K562 (cell line): ENCODE measurements around the gene CTPS1. TPM values are rescaled to one million over a fixed set of nuclear protein-coding genes. Genes with fewer than 3 reads are reported as not detected.
A peak's percentile ranks its signal among the peaks of the same experiment; 100 is the strongest.

ENCODE experiments used
- ASH1L ChIP-seq: fragments of 450-650 bp; IDR thresholded peaks from 2 replicates; pipeline ENCODE4 v1.6.1; 2018; ENCODE audit warnings: borderline replicate concordance, mild to moderate bottlenecking, low read depth; ENCODE audit not compliant: partially characterized antibody
- BCLAF1 ChIP-seq, 2 experiments: fragments of 450-650 bp in 1 of 2; IDR thresholded peaks; 2 replicates each; pipeline ENCODE4 v1.6.1; 2011 to 2017; ENCODE audit warnings: low read depth in 2 of 2, antibody characterized with exemption in 1 of 2, borderline replicate concordance in 1 of 2, low read length in 1 of 2, mild to moderate bottlenecking in 1 of 2, mixed read lengths in 1 of 2; ENCODE audit not compliant: control insufficient read depth in 1 of 2
- CCAR2 ChIP-seq: fragments of 200-400 bp; formaldehyde crosslinking; IDR thresholded peaks from 2 replicates; pipeline ENCODE4 v1.6.1; 2017; ENCODE audit warnings: mild to moderate bottlenecking, low read depth, low read length
- DNMT1 ChIP-seq: fragments of 450-650 bp; IDR thresholded peaks from 2 replicates; pipeline ENCODE4 v1.6.1; 2016; ENCODE audit warnings: antibody characterized with exemption, mild to moderate bottlenecking
- DPF2 ChIP-seq: fragments of 450-650 bp; IDR thresholded peaks from 2 replicates; pipeline ENCODE4 v1.6.1; 2016
- ESRRA ChIP-seq: fragments of 450-650 bp; IDR thresholded peaks from 2 replicates; pipeline ENCODE4 v1.6.1; 2014; ENCODE audit warnings: low read depth, mild to moderate bottlenecking, moderate library complexity, borderline replicate concordance
- EWSR1 ChIP-seq: fragments of 450-650 bp; IDR thresholded peaks from 2 replicates; pipeline ENCODE4 v1.6.1; 2018; ENCODE audit warnings: borderline replicate concordance, mild to moderate bottlenecking, low read depth, moderate library complexity; ENCODE audit not compliant: partially characterized antibody
- GABPB2 ChIP-seq: fragments of 250-450 bp; sonication (Bioruptor Pico); conservative IDR thresholded peaks from 2 replicates; pipeline ENCODE4 v1.5.1; 2021; ENCODE audit warnings: mild to moderate bottlenecking
- GATA2 ChIP-seq: sonication (generic); formaldehyde crosslinking; IDR thresholded peaks from 2 replicates; pipeline ENCODE4 v1.4.0; 2020; ENCODE audit warnings: mild to moderate bottlenecking, missing genetic modification reagents
- GTF2E2 ChIP-seq: fragments of 200-800 bp; sonication (Bioruptor generic); IDR thresholded peaks from 2 replicates; pipeline ENCODE4 v1.6.1; 2016; ENCODE audit warnings: missing genetic modification characterization, missing compliant biosample characterization
- HDAC2 ChIP-seq: fragments of 450-650 bp; IDR thresholded peaks from 2 replicates; pipeline ENCODE4 v1.6.1; 2016; ENCODE audit warnings: mild to moderate bottlenecking
- HOMEZ ChIP-seq: fragments of 250-450 bp; sonication (Bioruptor Pico); IDR thresholded peaks from 2 replicates; pipeline ENCODE4 v1.4.0; 2020; ENCODE audit warnings: mild to moderate bottlenecking, moderate library complexity
- MTA2 ChIP-seq: fragments of 450-650 bp; IDR thresholded peaks from 2 replicates; pipeline ENCODE4 v1.6.1; 2016; ENCODE audit warnings: low read depth
- MYC ChIP-seq, 2 experiments: fragments of 250-450 bp in 1 of 2; sonication (Bioruptor Pico) in 1 of 2; IDR thresholded peaks; 2 replicates each; pipeline versions ENCODE4 v1.5.1 to v1.6.1; 2012 to 2021; ENCODE audit warnings: low read depth in 2 of 2, borderline replicate concordance in 1 of 2, improper control_type of control experiment in 1 of 2, low read length in 1 of 2, mild to moderate bottlenecking in 1 of 2, moderate library complexity in 1 of 2
- SRSF9 ChIP-seq: fragments of 200-400 bp; formaldehyde crosslinking; IDR thresholded peaks from 2 replicates; pipeline ENCODE4 v1.6.1; 2017; ENCODE audit warnings: low read depth, low read length, borderline replicate concordance
- TRIM25 ChIP-seq: fragments of 450-650 bp; IDR thresholded peaks from 2 replicates; pipeline ENCODE4 v1.7.0; 2016; ENCODE audit warnings: borderline replicate concordance
- USF1 ChIP-seq: sonication (generic); formaldehyde crosslinking; IDR thresholded peaks from 2 replicates; pipeline ENCODE4 v1.9.0; 2022; ENCODE audit warnings: mild to moderate bottlenecking, missing genetic modification reagents
- ZC3H11A ChIP-seq: IDR thresholded peaks from 2 replicates; pipeline ENCODE4 v1.6.1; 2012; ENCODE audit warnings: low read depth, low read length, improper control_type of control experiment
- ZNF449 ChIP-seq: fragments of 250-450 bp; sonication (Bioruptor Pico); IDR thresholded peaks from 2 replicates; pipeline ENCODE4 v1.8.0; 2022; ENCODE audit warnings: moderate library complexity, mild to moderate bottlenecking, inconsistent platforms
- polyA plus RNA-seq, 8 experiments: library from polyadenylated mRNA; depleted of rRNA in 4 of 8; stranded (reverse) in 5 of 8; unstranded in 3 of 8; fragments of >200 nt; fragmentation: Nextera tagmentation in 2 of 8; fragmentation: Illumina TruSeq in 1 of 8; extraction: Ambion mirVana in 2 of 8; extraction: Trizol in 1 of 8; gene quantifications; 2 replicates each; pipeline versions ENCODE4 v1.2.1 to v1.2.3, GENCODE V29; 2011 to 2014; ENCODE audit warnings: inconsistent platforms in 1 of 8, missing spikeins in 1 of 8
- total RNA-seq, 7 experiments: library from RNA; depleted of rRNA in 6 of 7; stranded (reverse); fragments of >200 nt in 6 of 7; fragmentation: Illumina TruSeq in 2 of 7; extraction: Trizol in 2 of 7; gene quantifications; 2 replicates each; pipeline versions ENCODE4 v1.2.1 to v1.2.3, GENCODE V29; 2011 to 2021; ENCODE audit warnings: low replicate concordance in 1 of 7

The CTPS1 gene
- total and polyA plus RNA-seq, 9 of the 15 experiments (the other 6 are each of a cell fraction or from before 2014, with no cell fraction given): 44.4 to 164 (median 87.7) TPM

- TF ChIP-seq MYC (IDR thresholded peaks at IDR 0.05; ENCODE audit: low read depth, low read length) (no peak), MYC (CRISPR knock-in tag; IDR thresholded peaks at IDR 0.05; ENCODE audit: borderline replicate concordance, low read depth) (no peak), EWSR1 (no peak), BCLAF1 (IDR thresholded peaks at IDR 0.05; ENCODE audit: borderline replicate concordance in 1 of 2, control insufficient read depth in 1 of 2, low read depth in 2 of 2, low read length in 1 of 2) (no peak), ESRRA (no peak), ASH1L (no peak), MTA2 (peak; percentile 93), ZC3H11A (no peak), DNMT1 (no peak), GABPB2 (no peak), TRIM25 (no peak), CCAR2 (no peak), GATA2 (CRISPR knock-in tag) (peak; percentile 91), USF1 (CRISPR knock-in tag) (no peak), HDAC2 (peak; percentile 94), HOMEZ (no peak), ZNF449 (CRISPR knock-in tag) (no peak), GTF2E2 (tag) (no peak), SRSF9 (no peak), DPF2 (peak; percentile 97)
These were observed 40.0 kb upstream of the CTPS1 start (continued) for GRCh38 chr1:40939320-40940059.
